ENCODE results near the gene STEAP1. TPM values are rescaled to one million over a fixed set of nuclear protein-coding genes. Genes with fewer than 3 reads are reported as not detected.
A peak's percentile ranks its signal among the peaks of the same experiment; 100 is the strongest.
"Not testable (repeated sequence)": the region's sequence is repeated elsewhere in the genome, so short reads cannot be mapped to it uniquely, and the experiment has no call there.

Gene STEAP1
- total RNA-seq, 1 experiment from 2014 or later = 4.1 TPM

GRCh38 chr7:90131746-90132145 lies 22.5 kb upstream of the STEAP1 start:
- not testable (repeated sequence) for H2AK5ac ChIP-seq (ENCODE audit: insufficient read length, low read length); H3K56ac ChIP-seq (ENCODE audit: insufficient read length, low read depth, low read length); H3K14ac ChIP-seq (ENCODE audit: insufficient read depth, low read length); H2BK20ac ChIP-seq (ENCODE audit: low read depth, low read length, poor library complexity, severe bottlenecking); DNase-seq; H4K5ac ChIP-seq (ENCODE audit: insufficient read length, low read depth, low read length); H4K91ac ChIP-seq (ENCODE audit: insufficient read length, low read depth, low read length); H3K79me1 ChIP-seq (ENCODE audit: insufficient read depth, low read depth, low read length, poor library complexity, severe bottlenecking); H3K23me2 ChIP-seq (ENCODE audit: insufficient read length, low read depth, low read length, poor library complexity, severe bottlenecking); H2BK120ac ChIP-seq (ENCODE audit: low read depth, low read length, poor library complexity, severe bottlenecking); H3K23ac ChIP-seq (ENCODE audit: insufficient read length, low read depth, low read length); H3K4me2 ChIP-seq (ENCODE audit: insufficient read depth, insufficient read length, low read length); H2BK12ac ChIP-seq (ENCODE audit: insufficient read length, low read depth, low read length); H3K27me3 Mint-ChIP-seq (ENCODE audit: low read depth); H2BK15ac ChIP-seq (ENCODE audit: low read depth, low read length); H3K27me3 ChIP-seq (ENCODE audit: insufficient read depth, low read length); H2BK5ac ChIP-seq (ENCODE audit: insufficient read length, low read length); H3K18ac ChIP-seq (ENCODE audit: insufficient read length, low read depth, low read length); H3K27ac Mint-ChIP-seq; H3K79me2 ChIP-seq (ENCODE audit: insufficient read depth, low read length); H3K27ac ChIP-seq (ENCODE audit: insufficient read length, low read depth, low read length); H4K8ac ChIP-seq (replicated peaks; ENCODE audit: insufficient read length, low read depth, low read length); H3K4ac ChIP-seq (ENCODE audit: low read depth, low read length); H3K4me3 Mint-ChIP-seq; H2AFZ ChIP-seq (ENCODE audit: low read length); H3T11ph ChIP-seq (ENCODE audit: low read length); H3K9ac ChIP-seq (ENCODE audit: extremely low read depth, insufficient read length, low read length); H3K9me3 ChIP-seq (ENCODE audit: control insufficient read depth, low read depth, low read length); H4K20me1 ChIP-seq (ENCODE audit: control insufficient read depth, insufficient read depth, insufficient read length); H3K4me1 ChIP-seq (ENCODE audit: insufficient read depth, low read length); H3K4me1 Mint-ChIP-seq
- Mint-ChIP-seq H3K36me3 (ENCODE audit: insufficient read depth in 1 of 3, low read depth in 3 of 3) (peaks cover 10 to 25% (median 13%) of the 10 kb centered on the region in 3 experiments), H3K9me3 (peaks cover 26 to 29% of the 10 kb centered on the region in 2 experiments)
- WGBS (ENCODE audit: extremely low coverage, insufficient read length, low lambda C conversion rate) = no CpG with 5 or more reads among the region's 8 CpGs

GRCh38 chr7:90147079-90147960 lies 6.9 kb upstream of the STEAP1 start:
- H2BK12ac ChIP-seq (ENCODE audit: insufficient read length, low read depth, low read length); H3K4ac ChIP-seq (ENCODE audit: low read depth, low read length); H3K14ac ChIP-seq (ENCODE audit: insufficient read depth, low read length); H3K18ac ChIP-seq (ENCODE audit: insufficient read length, low read depth, low read length); H3K27me3 Mint-ChIP-seq (ENCODE audit: low read depth); H3K27me3 ChIP-seq (ENCODE audit: insufficient read depth, low read length); H2BK15ac ChIP-seq (ENCODE audit: low read depth, low read length); H3K9me3 Mint-ChIP-seq; H3K9me3 ChIP-seq (ENCODE audit: control insufficient read depth, low read depth, low read length); H2BK5ac ChIP-seq (ENCODE audit: insufficient read length, low read length); H3K9ac ChIP-seq (ENCODE audit: extremely low read depth, insufficient read length, low read length); H3K4me3 Mint-ChIP-seq; H2AK5ac ChIP-seq (ENCODE audit: insufficient read length, low read length); H3K4me2 ChIP-seq (ENCODE audit: insufficient read depth, insufficient read length, low read length); H3K23ac ChIP-seq (ENCODE audit: insufficient read length, low read depth, low read length); H3T11ph ChIP-seq (ENCODE audit: low read length); H4K20me1 ChIP-seq (ENCODE audit: control insufficient read depth, insufficient read depth, insufficient read length); DNase-seq; H3K56ac ChIP-seq (ENCODE audit: insufficient read length, low read depth, low read length); H3K27ac ChIP-seq (ENCODE audit: insufficient read length, low read depth, low read length); H4K5ac ChIP-seq (ENCODE audit: insufficient read length, low read depth, low read length); H3K4me1 Mint-ChIP-seq; H3K79me2 ChIP-seq (ENCODE audit: insufficient read depth, low read length); H3K36me3 Mint-ChIP-seq (ENCODE audit: insufficient read depth in 1 of 3, low read depth in 3 of 3); H2AFZ ChIP-seq (ENCODE audit: low read length); H4K8ac ChIP-seq (replicated peaks; ENCODE audit: insufficient read length, low read depth, low read length); H2BK120ac ChIP-seq (ENCODE audit: low read depth, low read length, poor library complexity, severe bottlenecking); H2BK20ac ChIP-seq (ENCODE audit: low read depth, low read length, poor library complexity, severe bottlenecking); H3K23me2 ChIP-seq (ENCODE audit: insufficient read length, low read depth, low read length, poor library complexity, severe bottlenecking); H4K91ac ChIP-seq (ENCODE audit: insufficient read length, low read depth, low read length); H3K4me1 ChIP-seq (ENCODE audit: insufficient read depth, low read length); H3K79me1 ChIP-seq (ENCODE audit: insufficient read depth, low read depth, low read length, poor library complexity, severe bottlenecking): not testable (repeated sequence)
- no CpG with 5 or more reads among the region's 14 CpGs for WGBS (ENCODE audit: extremely low coverage, insufficient read length, low lambda C conversion rate)
- H3K27ac Mint-ChIP-seq = 0 out of 7 replicates have a peak overlapping the region, but pooled peaks of 1 of the 3 experiments have one; percentile 10

Measured in H9 (cell line).